SK-N-SH (cell line): ENCODE data around the gene SRRT.

ENCODE experiments used
- CTCF ChIP-seq: fragments of 200-600 bp; sonication (generic); IDR thresholded peaks from 2 replicates; pipeline ENCODE4 v1.6.1; 2017; ENCODE audit warnings: antibody characterized with exemption, mild to moderate bottlenecking, moderate library complexity
- EP300 ChIP-seq, 2 experiments: IDR thresholded peaks; 2 replicates each; pipeline versions ENCODE4 v1.4.0 to v1.6.1; 2012; ENCODE audit warnings: borderline replicate concordance in 1 of 2, low read depth in 1 of 2, low read length in 1 of 2
- EZH2phosphoT487 ChIP-seq: fragments of 200-600 bp; sonication (generic); IDR thresholded peaks from 2 replicates; pipeline ENCODE4 v1.6.1; 2017; ENCODE audit warnings: low read depth, mixed run types, mild to moderate bottlenecking, antibody characterized with exemption, moderate library complexity, borderline replicate concordance
- IRF3 ChIP-seq: fragments of 150-350 bp; IDR thresholded peaks from 2 replicates; pipeline ENCODE4 v1.6.1; 2016; ENCODE audit warnings: mild to moderate bottlenecking, low read depth, low read length
- MAX ChIP-seq: IDR thresholded peaks from 2 replicates; pipeline ENCODE4 v1.4.0; 2012; ENCODE audit warnings: low read depth
- RFX5 ChIP-seq: IDR thresholded peaks from 2 replicates; pipeline ENCODE4 v1.6.1; 2012; ENCODE audit warnings: mild to moderate bottlenecking, improper control_type of control experiment, low read length
- TAF1 ChIP-seq: IDR thresholded peaks from 2 replicates; pipeline ENCODE4 v1.6.1; 2012; ENCODE audit warnings: low read depth, mild to moderate bottlenecking, low read length, moderate library complexity, borderline replicate concordance
- TCF12 ChIP-seq: IDR thresholded peaks from 2 replicates; pipeline ENCODE4 v1.4.0; 2012
- TEAD4 ChIP-seq: IDR thresholded peaks from 2 replicates; pipeline ENCODE4 v1.4.0; 2012; ENCODE audit warnings: mild to moderate bottlenecking, borderline replicate concordance; ENCODE audit not compliant: insufficient read depth
- ZBTB33 ChIP-seq: IDR thresholded peaks from 2 replicates; pipeline ENCODE4 v1.4.0; 2012; ENCODE audit warnings: low read depth, borderline replicate concordance

- TF ChIP-seq CTCF (no peak), IRF3 (no peak), TEAD4 (no peak), TAF1 (no peak), MAX (no peak), TCF12 (no peak), EP300 (IDR thresholded peaks at IDR 0.05; ENCODE audit: borderline replicate concordance in 1 of 2, low read depth in 1 of 2, low read length in 1 of 2) (no peak), RFX5 (no peak), EZH2phosphoT487 (no peak), ZBTB33 (no peak)
Measured at GRCh38 chr7:100882785-100883526, 8.1 kb downstream of the SRRT start.
